ENCODE data around the gene ZNF142.

Gene ZNF142

DNA sequence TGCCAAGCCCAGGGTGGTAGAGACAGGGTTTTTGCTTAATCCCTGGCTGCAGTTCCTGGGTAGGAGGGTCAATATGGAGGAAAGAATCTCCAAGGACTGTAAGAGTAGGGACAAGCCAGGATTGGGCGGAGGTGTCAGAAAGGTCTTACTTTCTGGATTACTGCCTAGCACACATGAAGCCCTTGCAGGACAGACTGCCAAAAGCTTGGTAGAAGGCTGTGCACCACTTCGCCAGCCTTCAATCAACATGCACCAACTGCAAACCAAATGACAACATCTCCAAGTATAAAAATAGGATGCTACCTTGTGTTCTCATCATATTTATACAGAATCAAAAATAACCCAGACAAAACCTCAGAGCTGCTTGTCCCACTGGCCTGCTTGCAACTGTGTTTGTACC, 3.7 kb downstream of the ZNF142 start:
- no peak for DNase-seq (ENCODE audit: low read depth)

DNA sequence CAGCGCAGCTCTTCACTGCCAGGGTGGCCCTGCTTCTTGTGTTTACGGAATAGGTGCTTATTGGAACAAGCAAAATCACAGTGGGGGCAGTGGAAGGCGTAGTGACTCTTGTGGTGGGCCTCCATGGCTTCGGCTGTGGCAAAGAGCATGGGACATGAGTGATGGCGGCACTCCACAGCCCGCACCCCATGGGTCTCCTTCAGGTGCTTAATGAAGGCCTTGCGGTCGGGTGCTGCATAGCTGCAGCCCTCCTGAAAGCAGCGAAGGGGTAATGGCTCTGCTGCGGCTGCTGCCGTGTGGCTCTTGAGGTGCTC, 10.7 kb downstream of the ZNF142 start:
- no peak for DNase-seq (ENCODE audit: low read depth)

DNA sequence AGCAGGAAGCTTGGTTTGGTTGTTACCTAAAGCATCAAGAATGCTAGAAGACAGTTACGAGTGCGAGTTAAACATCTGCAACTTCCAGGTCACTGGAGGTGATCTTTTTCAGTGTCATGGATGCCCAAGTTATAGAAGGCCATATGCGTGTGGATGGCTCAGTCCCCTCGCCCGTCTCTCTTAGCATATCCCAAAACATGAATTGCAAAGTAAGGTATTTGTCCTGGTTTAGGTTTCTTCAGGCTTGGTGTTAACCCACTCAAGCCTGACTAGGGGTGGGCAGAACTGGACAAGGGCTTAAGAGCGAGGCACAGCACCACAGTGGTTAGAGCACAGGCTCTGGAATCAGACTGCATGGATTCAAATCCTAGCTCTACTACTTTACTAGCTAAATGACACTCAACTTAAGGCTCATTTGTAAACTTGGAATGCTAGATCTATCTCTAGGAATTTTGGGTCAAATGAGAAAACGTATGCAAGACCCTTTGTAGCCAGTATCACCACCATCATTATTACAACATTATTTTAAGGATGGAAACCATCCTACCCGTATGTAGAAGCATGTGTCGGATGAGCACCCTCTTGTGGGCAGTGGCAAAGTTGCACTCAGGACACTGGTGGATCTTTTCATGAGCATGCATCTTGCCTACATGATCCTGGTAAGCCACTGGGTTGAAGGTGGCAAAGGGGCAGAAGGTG, 11.2 kb downstream of the ZNF142 start:
- DNase-seq (ENCODE audit: low read depth): peak; percentile 14

- no peak for DNase-seq (ENCODE audit: low read depth)
Observed at GRCh38 chr2:218645126-218645525, 14.3 kb downstream of the ZNF142 start.

GRCh38 chr2:218644721-218645120, 14.7 kb downstream of the ZNF142 start:
- DNase-seq (ENCODE audit: low read depth): no peak

DNA sequence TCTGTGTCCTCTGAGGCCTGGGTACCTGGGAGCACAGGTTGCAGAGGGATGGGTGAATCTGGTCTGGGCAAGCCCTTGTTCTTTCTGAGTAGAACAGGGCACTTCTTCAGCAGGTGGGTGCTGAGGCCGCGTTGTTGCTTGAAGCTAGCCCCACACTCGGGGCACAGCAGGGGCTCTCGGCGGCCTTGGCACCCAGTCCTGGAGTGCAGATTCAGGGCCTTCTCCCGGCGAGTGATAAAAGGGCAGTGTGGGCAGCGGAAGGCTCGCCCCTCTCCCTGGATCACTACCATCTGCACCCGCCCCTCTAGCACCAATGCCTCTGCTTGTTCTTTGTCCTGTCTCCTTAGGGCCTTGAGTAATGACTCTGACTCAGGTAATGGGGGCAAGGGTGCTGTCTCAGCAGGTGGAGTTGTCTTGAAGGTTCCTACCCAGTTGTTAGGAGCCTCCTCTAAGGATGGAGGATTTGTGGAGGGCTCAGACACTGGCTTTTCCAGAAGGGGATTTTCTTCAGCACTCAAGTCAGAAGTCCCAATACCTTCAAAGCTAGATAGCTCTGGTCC, 15.6 kb downstream of the ZNF142 start:
- DNase-seq (ENCODE audit: low read depth): no peak

DNA sequence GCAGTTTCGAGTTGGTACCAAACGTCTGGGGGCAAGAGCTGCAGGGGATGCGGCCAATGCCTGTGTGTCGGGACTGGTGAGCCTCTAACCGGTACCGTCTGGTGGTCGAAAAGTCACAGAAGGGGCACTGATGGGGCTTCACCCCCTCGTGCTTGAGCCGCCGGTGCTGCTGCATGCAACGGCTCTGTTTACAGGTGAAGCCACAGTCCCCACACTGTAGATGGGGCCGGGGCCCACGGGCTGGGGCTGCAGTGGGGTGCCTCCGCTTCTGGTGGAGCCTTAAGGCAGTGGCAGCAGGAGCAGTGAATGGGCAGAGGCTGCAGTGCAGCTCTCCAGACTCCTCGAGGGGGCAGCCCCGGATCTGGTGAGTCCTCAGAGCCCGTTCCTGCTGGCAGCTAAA, 16.6 kb downstream of the ZNF142 start:
- no peak for DNase-seq (ENCODE audit: low read depth)

- DNase-seq (ENCODE audit: low read depth): no peak
Observed at GRCh38 chr2:218642121-218642656, 17.2 kb downstream of the ZNF142 start.

GRCh38 chr2:218638372-218638771, 21.1 kb downstream of the ZNF142 start:
- no peak for DNase-seq (ENCODE audit: low read depth)

DNA sequence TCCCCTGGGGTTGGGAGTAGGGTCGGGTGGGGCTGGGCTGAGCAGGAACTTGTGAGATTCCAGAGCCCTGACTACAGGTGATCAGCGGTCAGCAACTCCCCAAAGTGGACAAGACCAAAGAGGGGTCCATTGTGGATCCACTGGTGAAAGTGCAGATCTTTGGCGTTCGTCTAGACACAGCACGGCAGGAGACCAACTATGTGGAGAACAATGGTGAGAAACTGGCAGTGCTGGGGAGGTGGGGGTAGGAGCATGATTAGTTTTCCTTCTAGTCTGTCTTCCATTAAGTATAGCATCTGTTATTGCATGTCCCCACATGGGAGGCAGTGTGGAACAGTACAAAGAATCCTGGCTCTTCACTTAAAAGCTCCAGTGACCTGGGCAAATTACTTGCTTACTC, 23.7 kb downstream of the ZNF142 start:
- no peak for DNase-seq (ENCODE audit: low read depth)

DNA sequence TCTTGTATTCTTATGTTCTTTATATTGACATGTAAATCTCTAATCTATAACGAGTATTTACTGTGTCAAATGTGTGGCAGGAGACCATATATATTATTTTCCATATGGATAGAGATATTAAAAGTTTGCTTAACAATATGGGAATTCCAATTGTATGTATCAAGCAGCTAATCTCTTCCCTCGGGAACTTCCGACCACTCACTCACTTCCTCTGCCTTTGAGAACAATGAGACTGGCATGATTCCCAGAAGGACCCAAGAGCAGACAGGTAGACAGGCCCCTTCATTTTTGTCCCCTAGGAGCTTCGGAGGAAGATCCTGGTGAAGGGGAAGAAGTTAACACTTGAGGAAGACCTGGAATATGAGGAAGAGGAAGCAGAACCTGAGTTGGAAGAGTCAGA, 27.6 kb downstream of the ZNF142 start:
- DNase-seq (ENCODE audit: low read depth): no peak

DNA sequence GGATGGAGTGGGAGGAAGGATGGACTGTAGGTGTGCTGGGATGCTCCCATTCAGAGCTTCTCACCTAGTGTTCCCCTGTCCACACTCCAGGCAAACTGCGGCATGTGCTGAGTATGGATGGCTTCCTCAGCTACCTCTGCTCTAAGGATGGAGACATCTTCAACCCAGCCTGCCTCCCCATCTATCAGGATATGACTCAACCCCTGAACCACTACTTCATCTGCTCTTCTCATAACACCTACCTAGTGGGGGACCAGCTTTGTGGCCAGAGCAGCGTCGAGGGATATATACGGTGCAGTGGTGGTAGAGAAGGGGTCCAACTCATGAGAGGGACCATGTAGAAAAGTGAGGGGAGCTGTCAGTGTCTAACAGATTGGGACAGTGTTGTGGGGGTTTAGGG, 31.5 kb downstream of the ZNF142 start:
- no peak for DNase-seq (ENCODE audit: low read depth)

DNA sequence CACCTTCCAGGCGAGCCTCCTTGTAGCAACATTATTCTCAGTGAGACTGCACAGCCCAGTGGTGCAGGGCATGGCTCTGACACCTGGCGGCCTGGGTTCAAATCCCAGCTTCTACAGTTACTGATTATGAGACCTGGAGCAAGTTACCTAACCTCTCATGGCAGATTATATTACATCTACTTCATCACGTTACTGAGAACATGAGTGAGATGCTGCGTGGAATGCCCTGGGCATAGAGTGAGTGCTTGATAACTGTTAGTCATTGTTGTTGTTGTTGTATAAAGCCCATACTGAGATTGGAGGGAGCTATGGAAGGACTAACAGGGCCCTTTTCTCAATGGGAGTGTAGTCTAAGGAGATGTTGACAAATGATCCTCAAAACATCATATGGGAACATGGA, 33.1 kb downstream of the ZNF142 start:
- DNase-seq (ENCODE audit: low read depth): no peak

GRCh38 chr2:218623366-218623705, 36.1 kb downstream of the ZNF142 start:
- no peak for DNase-seq (ENCODE audit: low read depth)

GRCh38 chr2:218622606-218623365, 36.6 kb downstream of the ZNF142 start:
- DNase-seq (ENCODE audit: low read depth): no peak

DNA sequence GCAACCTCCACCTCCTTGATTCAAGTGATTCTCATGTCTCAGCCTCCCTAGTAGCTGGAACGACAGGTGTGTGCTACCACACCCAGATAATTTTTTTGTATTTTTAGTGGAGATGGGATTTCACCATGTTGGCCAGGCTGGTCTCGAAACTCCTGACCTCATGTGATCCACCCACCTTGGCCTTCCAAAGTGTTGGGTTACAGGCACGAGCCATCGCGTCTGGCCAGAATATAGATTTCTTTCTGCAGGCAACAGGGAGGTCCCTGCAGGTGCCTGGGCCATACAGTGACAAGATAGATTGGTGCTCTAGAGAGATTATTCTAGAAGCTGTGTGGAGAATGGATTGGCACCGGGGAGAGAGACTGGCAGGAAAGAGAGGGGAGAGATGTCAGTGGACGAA, 38.4 kb downstream of the ZNF142 start:
- no peak for DNase-seq (ENCODE audit: low read depth)

- DNase-seq (ENCODE audit: low read depth): no peak
Observed at GRCh38 chr2:218618102-218618860, 41.1 kb downstream of the ZNF142 start.

GRCh38 chr2:218615868-218616315, 43.5 kb downstream of the ZNF142 start:
- DNase-seq (ENCODE audit: low read depth): no peak

GRCh38 chr2:218607436-218608115, 51.8 kb downstream of the ZNF142 start, which contains the start of gene PLCD4:
Gene PLCD4, plus strand, starts transcription at chr2:218607899. Its CDS starts 7,841 bp downstream, at chr2:218615740.
- no peak for DNase-seq (ENCODE audit: low read depth)

GRCh38 chr2:218605432-218605831, 54.0 kb downstream of the ZNF142 start:
- no peak for DNase-seq (ENCODE audit: low read depth)
